HepG2 (cell line): ENCODE data around the gene LSS. TPM values are rescaled to one million over a fixed set of nuclear protein-coding genes. Genes with fewer than 3 reads are reported as not detected.
"Not testable (repeated sequence)": the region's sequence is repeated elsewhere in the genome, so short reads cannot be mapped to it uniquely, and the experiment has no call there.

Experiments
- ATAC-seq: fragments of 200-7000 bp; cut with Tn5 transposase; 3 replicates; pipeline ENCODE4 v1.9.1; 2020; ENCODE audit warnings: mild to moderate bottlenecking, moderate library complexity
- BruUV-seq: library from RNA; stranded (reverse); fragments of 400-500 nt; replicated peaks from 2 replicates; lab custom pipeline; 2021; lab: Mats Ljungman, UMichigan
- CTCF ChIA-PET: fragments of 300-600 bp; formaldehyde crosslinking; extraction: SDS; loops from one replicate; lab custom pipeline; 2021; ENCODE audit warnings: low total read pairs, inconsistent platforms, low intra/inter-chr PET ratio; lab: Yijun Ruan, JAX
- POLR2A ChIA-PET: fragments of 350-600 bp; sonication (Branson Sonifier 250); formaldehyde crosslinking; loops from one replicate; lab custom pipeline; 2020; ENCODE audit warnings: antibody characterized with exemption, inconsistent platforms; lab: Yijun Ruan, JAX
- DNase-seq: peaks from one replicate; pipeline ENCODE4 v3.0.0-alpha.2; 2015; ENCODE audit warnings: low spot score
- FAIRE-seq: peaks from 3 replicates; lab custom pipeline; 2011; peaks lifted over from hg19 to GRCh38; lab: Jason Lieb, UNC
- H2AFZ ChIP-seq: one replicate; pipeline ENCODE4 v1.6.1; 2011; ENCODE audit warnings: low read length, inconsistent platforms
- H3K27ac ChIP-seq: fragments of 300-600 bp; 3 replicates; pipeline ENCODE4 v1.8.0; 2011; ENCODE audit warnings: mixed run types, mild to moderate bottlenecking, mixed read lengths, low read length, inconsistent platforms; ENCODE audit not compliant: insufficient read depth; ENCODE audit errors: extremely low read length
- H3K27me3 ChIP-seq, 2 experiments: fragments of 200-600 bp in 1 of 2; 2 replicates in 1 of 2; 3 replicates in 1 of 2; pipeline versions ENCODE4 v1.6.0 to v1.8.0; 2011; ENCODE audit warnings: low read length in 2 of 2, mild to moderate bottlenecking in 2 of 2, moderate library complexity in 2 of 2, inconsistent platforms in 1 of 2; ENCODE audit not compliant: insufficient read depth in 2 of 2, control insufficient read depth in 1 of 2
- H3K36me3 ChIP-seq, 2 experiments: fragments of 200-600 bp in 1 of 2; replicated peaks in 1 of 2; 2 replicates in 1 of 2; 3 replicates in 1 of 2; pipeline versions ENCODE4 v1.5.1 to v1.8.0; 2011; ENCODE audit warnings: low read length in 2 of 2, inconsistent platforms in 1 of 2; ENCODE audit not compliant: insufficient read depth in 2 of 2, control insufficient read depth in 1 of 2
- H3K4me1 ChIP-seq: 2 replicates; pipeline ENCODE4 v1.5.1; 2012; ENCODE audit warnings: low read length, inconsistent platforms; ENCODE audit not compliant: insufficient read depth
- H3K4me2 ChIP-seq: 2 replicates; pipeline ENCODE4 v1.6.0; 2011; ENCODE audit warnings: low read depth, low read length, inconsistent platforms
- H3K4me3 ChIP-seq, 3 experiments: fragments of 200-600 bp in 1 of 3; sonication (generic), shearing (Covaris generic) in 1 of 3; replicated peaks in 1 of 3; 2 replicates each; pipeline ENCODE4 v1.5.1; 2011 to 2016; ENCODE audit warnings: low read length in 3 of 3, inconsistent platforms in 2 of 3, low read depth in 2 of 3, mild to moderate bottlenecking in 2 of 3, control low read depth in 1 of 3, mixed read lengths in 1 of 3; ENCODE audit not compliant: insufficient read depth in 1 of 3
- H3K79me2 ChIP-seq: one replicate; pipeline ENCODE4 v1.6.1; 2011; ENCODE audit warnings: low read length, inconsistent platforms; ENCODE audit not compliant: insufficient read depth
- H3K9ac ChIP-seq: 2 replicates; pipeline ENCODE4 v1.6.0; 2011; ENCODE audit warnings: mild to moderate bottlenecking, low read depth, low read length, inconsistent platforms; ENCODE audit not compliant: insufficient read depth
- H3K9me3 ChIP-seq: 2 replicates; pipeline ENCODE4 v1.5.1; 2012; ENCODE audit warnings: mild to moderate bottlenecking, low read length
- H4K20me1 ChIP-seq: 2 replicates; pipeline ENCODE4 v1.6.0; 2011; ENCODE audit warnings: inconsistent platforms, mild to moderate bottlenecking, low read length, moderate library complexity; ENCODE audit not compliant: insufficient read depth
- GATAD2A ChIP-seq: IDR thresholded peaks from 2 replicates; pipeline ENCODE4 v1.6.1; 2016
- KDM2A ChIP-seq: sonication (generic); formaldehyde crosslinking; IDR thresholded peaks from 2 replicates; pipeline ENCODE4 v1.4.0; 2020; ENCODE audit warnings: low read depth, missing genetic modification reagents, borderline replicate concordance
- LCORL ChIP-seq, 2 experiments: fragments of 450-650 bp in 1 of 2; sonication (generic) in 1 of 2; formaldehyde crosslinking in 1 of 2; IDR thresholded peaks; 2 replicates each; pipeline versions ENCODE4 v1.5.0 to v1.6.1; 2017 to 2020; ENCODE audit warnings: antibody characterized with exemption in 1 of 2, missing genetic modification reagents in 1 of 2
- PRPF4 ChIP-seq: fragments of 200-400 bp; formaldehyde crosslinking; IDR thresholded peaks from 2 replicates; pipeline ENCODE4 v1.6.1; 2016; ENCODE audit warnings: low read length, low read depth; ENCODE audit not compliant: poor library complexity, severe bottlenecking
- RAD21 ChIP-seq: fragments of 450-650 bp; formaldehyde crosslinking; IDR thresholded peaks from 2 replicates; pipeline ENCODE4 v1.5.0; 2020; ENCODE audit warnings: mild to moderate bottlenecking
- SMC3 ChIP-seq: IDR thresholded peaks from 2 replicates; pipeline ENCODE4 v1.6.1; 2011; ENCODE audit warnings: low read length, improper control_type of control experiment
- STAG1 ChIP-seq: sonication (generic); formaldehyde crosslinking; IDR thresholded peaks from 2 replicates; pipeline ENCODE4 v1.4.0; 2020; ENCODE audit warnings: missing genetic modification reagents
- XRCC5 ChIP-seq: fragments of 200-400 bp; formaldehyde crosslinking; optimal IDR thresholded peaks from 2 replicates; pipeline ENCODE3; 2017; ENCODE audit warnings: mild to moderate bottlenecking, low read length
- ZFX ChIP-seq: sonication (generic); formaldehyde crosslinking; IDR thresholded peaks from 2 replicates; pipeline ENCODE4 v1.4.0; 2020; ENCODE audit warnings: mild to moderate bottlenecking, low read depth, missing genetic modification reagents, moderate library complexity
- ZFY ChIP-seq: sonication (generic); formaldehyde crosslinking; IDR thresholded peaks from 2 replicates; pipeline ENCODE4 v1.4.0; 2020; ENCODE audit warnings: missing genetic modification reagents
- WGBS: methylation state at CpG from one replicate; pipeline ENCODE4 v1.1.6; 2017; ENCODE audit warnings: low lambda C conversion rate; 5-methylcytosine and 5-hydroxymethylcytosine counted together
- in situ Hi-C: cut with HindIII; loops from 2 replicates; pipeline ENCODE4 v1.10.0; 2017; ENCODE audit warnings: low pct_unique_long_range_greater_than_20kb; ENCODE audit not compliant: extremely low pct_ligation_motif_present
- intact Hi-C: fragments of 100-400 bp; cut with micrococcal nuclease; formaldehyde crosslinking; loops from one replicate; pipeline ENCODE4 v1.10.0; 2022; ENCODE audit not compliant: unreplicated experiment
- polyA plus RNA-seq, 8 experiments: library from polyadenylated mRNA; depleted of rRNA in 3 of 8; stranded (reverse) in 7 of 8; unstranded in 1 of 8; fragments of >200 nt; fragmentation: Illumina TruSeq in 4 of 8; extraction: Trizol in 4 of 8; gene quantifications; 2 replicates each; pipeline versions ENCODE4 v1.2.1 to v1.2.3, GENCODE V29; 2011 to 2016; ENCODE audit warnings: low read depth in 4 of 8, missing spikeins in 1 of 8, mixed read lengths in 1 of 8; ENCODE audit not compliant: insufficient read depth in 1 of 8
- total RNA-seq, 5 experiments: library from RNA; depleted of rRNA; stranded (reverse); fragments of >200 nt; fragmentation: Illumina TruSeq; extraction: Trizol; gene quantifications; 2 replicates each; pipeline ENCODE4 v1.2.3, GENCODE V29; 2016; ENCODE audit warnings: low read depth in 1 of 5
- TF ChIP-seq, protein P1 (sequence below): sonication (generic); formaldehyde crosslinking; conservative IDR thresholded peaks from 2 replicates; pipeline ENCODE4 v1.8.1; 2023; ENCODE audit warnings: missing genetic modification reagents
- TF ChIP-seq, protein P2 (sequence below): sonication (generic); formaldehyde crosslinking; IDR thresholded peaks from 2 replicates; pipeline ENCODE4 v1.5.0; 2020; ENCODE audit warnings: mild to moderate bottlenecking, missing genetic modification reagents, moderate library complexity
- TF ChIP-seq, protein P3 (sequence below): sonication (generic); formaldehyde crosslinking; IDR thresholded peaks from 2 replicates; pipeline ENCODE4 v1.5.1; 2020; ENCODE audit warnings: mild to moderate bottlenecking, missing genetic modification reagents, moderate library complexity
- TF ChIP-seq, protein P4 (sequence below): sonication (generic); formaldehyde crosslinking; IDR thresholded peaks from 2 replicates; pipeline ENCODE4 v1.4.0; 2020; ENCODE audit warnings: missing genetic modification reagents

LSS gene
- total and polyA plus RNA-seq, 2 of the 13 experiments (the other 11 are each of a cell fraction or from before 2014, with no cell fraction given): 72.6 to 113 TPM

DNA sequence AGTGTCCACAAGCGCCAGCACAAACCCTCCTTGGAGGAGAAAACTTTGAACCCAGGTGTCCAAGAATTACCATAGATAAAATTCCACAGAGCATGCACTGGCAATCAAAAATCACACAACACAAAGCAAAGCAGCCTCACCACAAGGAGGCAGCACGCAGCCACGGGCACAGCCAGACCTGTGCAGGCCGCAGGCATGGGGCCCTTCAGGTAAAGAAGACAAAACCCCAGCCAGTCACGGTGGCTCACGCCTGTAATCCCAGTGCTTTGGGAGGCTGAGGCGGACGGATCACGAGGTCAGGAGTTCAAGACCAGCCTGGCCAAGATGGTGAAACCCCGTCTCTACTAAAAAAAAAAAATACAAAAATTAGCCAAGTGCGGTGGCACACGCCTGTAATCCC lies 81.1 kb downstream of the LSS start:
- DNase-seq (peak; percentile 50), FAIRE-seq (peak; percentile 64), ATAC-seq (peak; percentile 59)
- 87% methylated on average over 12 of the region's 12 CpGs for WGBS
- H3K79me2 ChIP-seq; H4K20me1 ChIP-seq; H3K27me3 ChIP-seq; H3K9ac ChIP-seq; H3K4me3 ChIP-seq; POLR2A ChIA-PET; H3K27ac ChIP-seq; H3K4me2 ChIP-seq; H3K9me3 ChIP-seq; BruUV-seq; H2AFZ ChIP-seq; in situ Hi-C loops; TF ChIP-seq LCORL (IDR thresholded peaks at IDR 0.05): not testable (repeated sequence)
- Histone ChIP-seq H3K4me1 (peaks cover 54% of the 10 kb centered on the region), H3K36me3 (peaks cover 6 to 28% of the 10 kb centered on the region in 2 experiments; a peak in 4 of 5 replicates)
- CTCF ChIA-PET: interaction anchor here (0.7 to 0.8 kb wide), 2 partner anchors 138 to 179 kb away, joined by 3 to 5 read pairs; partner anchors contain the start of genes MCM3AP and YBEY
- intact Hi-C loops: loop anchor here (5.0 kb wide), 2 partner anchors 175 kb away; partner anchors contain the start of genes C21orf58 and PCNT
- TF ChIP-seq LCORL (CRISPR knock-in tag; IDR thresholded peaks at IDR 0.05) (0 out of 2 replicates have a peak, but pooled peaks have one; percentile 18), PRPF4 (peak; percentile 5), RAD21 (CRISPR knock-in tag) (peak; percentile 68; the same call in 1 of the 2 replicates), ZFX (CRISPR knock-in tag) (peak; percentile 68), GATAD2A (CRISPR knock-in tag) (0 out of 2 replicates have a peak, but pooled peaks have one; percentile 22), ZFY (CRISPR knock-in tag) (peak; percentile 57), XRCC5 (peak; percentile 41), STAG1 (peak; percentile 78), KDM2A (CRISPR knock-in tag) (peak; percentile 28; the same call in 1 of the 2 replicates), SMC3 (peak; percentile 28; the same call in 1 of the 2 replicates)
- TF ChIP-seq, protein P1, sequence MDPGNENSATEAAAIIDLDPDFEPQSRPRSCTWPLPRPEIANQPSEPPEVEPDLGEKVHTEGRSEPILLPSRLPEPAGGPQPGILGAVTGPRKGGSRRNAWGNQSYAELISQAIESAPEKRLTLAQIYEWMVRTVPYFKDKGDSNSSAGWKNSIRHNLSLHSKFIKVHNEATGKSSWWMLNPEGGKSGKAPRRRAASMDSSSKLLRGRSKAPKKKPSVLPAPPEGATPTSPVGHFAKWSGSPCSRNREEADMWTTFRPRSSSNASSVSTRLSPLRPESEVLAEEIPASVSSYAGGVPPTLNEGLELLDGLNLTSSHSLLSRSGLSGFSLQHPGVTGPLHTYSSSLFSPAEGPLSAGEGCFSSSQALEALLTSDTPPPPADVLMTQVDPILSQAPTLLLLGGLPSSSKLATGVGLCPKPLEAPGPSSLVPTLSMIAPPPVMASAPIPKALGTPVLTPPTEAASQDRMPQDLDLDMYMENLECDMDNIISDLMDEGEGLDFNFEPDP (CRISPR knock-in tag): 0 out of 2 replicates have a peak, but pooled peaks have one; percentile 63
- TF ChIP-seq, protein P2, sequence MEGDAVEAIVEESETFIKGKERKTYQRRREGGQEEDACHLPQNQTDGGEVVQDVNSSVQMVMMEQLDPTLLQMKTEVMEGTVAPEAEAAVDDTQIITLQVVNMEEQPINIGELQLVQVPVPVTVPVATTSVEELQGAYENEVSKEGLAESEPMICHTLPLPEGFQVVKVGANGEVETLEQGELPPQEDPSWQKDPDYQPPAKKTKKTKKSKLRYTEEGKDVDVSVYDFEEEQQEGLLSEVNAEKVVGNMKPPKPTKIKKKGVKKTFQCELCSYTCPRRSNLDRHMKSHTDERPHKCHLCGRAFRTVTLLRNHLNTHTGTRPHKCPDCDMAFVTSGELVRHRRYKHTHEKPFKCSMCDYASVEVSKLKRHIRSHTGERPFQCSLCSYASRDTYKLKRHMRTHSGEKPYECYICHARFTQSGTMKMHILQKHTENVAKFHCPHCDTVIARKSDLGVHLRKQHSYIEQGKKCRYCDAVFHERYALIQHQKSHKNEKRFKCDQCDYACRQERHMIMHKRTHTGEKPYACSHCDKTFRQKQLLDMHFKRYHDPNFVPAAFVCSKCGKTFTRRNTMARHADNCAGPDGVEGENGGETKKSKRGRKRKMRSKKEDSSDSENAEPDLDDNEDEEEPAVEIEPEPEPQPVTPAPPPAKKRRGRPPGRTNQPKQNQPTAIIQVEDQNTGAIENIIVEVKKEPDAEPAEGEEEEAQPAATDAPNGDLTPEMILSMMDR (CRISPR knock-in tag): peak; percentile 77
- TF ChIP-seq, protein P3, sequence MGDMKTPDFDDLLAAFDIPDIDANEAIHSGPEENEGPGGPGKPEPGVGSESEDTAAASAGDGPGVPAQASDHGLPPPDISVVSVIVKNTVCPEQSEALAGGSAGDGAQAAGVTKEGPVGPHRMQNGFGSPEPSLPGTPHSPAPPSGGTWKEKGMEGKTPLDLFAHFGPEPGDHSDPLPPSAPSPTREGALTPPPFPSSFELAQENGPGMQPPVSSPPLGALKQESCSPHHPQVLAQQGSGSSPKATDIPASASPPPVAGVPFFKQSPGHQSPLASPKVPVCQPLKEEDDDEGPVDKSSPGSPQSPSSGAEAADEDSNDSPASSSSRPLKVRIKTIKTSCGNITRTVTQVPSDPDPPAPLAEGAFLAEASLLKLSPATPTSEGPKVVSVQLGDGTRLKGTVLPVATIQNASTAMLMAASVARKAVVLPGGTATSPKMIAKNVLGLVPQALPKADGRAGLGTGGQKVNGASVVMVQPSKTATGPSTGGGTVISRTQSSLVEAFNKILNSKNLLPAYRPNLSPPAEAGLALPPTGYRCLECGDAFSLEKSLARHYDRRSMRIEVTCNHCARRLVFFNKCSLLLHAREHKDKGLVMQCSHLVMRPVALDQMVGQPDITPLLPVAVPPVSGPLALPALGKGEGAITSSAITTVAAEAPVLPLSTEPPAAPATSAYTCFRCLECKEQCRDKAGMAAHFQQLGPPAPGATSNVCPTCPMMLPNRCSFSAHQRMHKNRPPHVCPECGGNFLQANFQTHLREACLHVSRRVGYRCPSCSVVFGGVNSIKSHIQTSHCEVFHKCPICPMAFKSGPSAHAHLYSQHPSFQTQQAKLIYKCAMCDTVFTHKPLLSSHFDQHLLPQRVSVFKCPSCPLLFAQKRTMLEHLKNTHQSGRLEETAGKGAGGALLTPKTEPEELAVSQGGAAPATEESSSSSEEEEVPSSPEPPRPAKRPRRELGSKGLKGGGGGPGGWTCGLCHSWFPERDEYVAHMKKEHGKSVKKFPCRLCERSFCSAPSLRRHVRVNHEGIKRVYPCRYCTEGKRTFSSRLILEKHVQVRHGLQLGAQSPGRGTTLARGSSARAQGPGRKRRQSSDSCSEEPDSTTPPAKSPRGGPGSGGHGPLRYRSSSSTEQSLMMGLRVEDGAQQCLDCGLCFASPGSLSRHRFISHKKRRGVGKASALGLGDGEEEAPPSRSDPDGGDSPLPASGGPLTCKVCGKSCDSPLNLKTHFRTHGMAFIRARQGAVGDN (CRISPR knock-in tag): peak; percentile 53
- TF ChIP-seq, protein P4, sequence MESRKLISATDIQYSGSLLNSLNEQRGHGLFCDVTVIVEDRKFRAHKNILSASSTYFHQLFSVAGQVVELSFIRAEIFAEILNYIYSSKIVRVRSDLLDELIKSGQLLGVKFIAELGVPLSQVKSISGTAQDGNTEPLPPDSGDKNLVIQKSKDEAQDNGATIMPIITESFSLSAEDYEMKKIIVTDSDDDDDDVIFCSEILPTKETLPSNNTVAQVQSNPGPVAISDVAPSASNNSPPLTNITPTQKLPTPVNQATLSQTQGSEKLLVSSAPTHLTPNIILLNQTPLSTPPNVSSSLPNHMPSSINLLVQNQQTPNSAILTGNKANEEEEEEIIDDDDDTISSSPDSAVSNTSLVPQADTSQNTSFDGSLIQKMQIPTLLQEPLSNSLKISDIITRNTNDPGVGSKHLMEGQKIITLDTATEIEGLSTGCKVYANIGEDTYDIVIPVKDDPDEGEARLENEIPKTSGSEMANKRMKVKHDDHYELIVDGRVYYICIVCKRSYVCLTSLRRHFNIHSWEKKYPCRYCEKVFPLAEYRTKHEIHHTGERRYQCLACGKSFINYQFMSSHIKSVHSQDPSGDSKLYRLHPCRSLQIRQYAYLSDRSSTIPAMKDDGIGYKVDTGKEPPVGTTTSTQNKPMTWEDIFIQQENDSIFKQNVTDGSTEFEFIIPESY: peak; percentile 82
